Measurements from ENCODE around the gene RNF167.
"Not testable (repeated sequence)": the region's sequence is repeated elsewhere in the genome, so short reads cannot be mapped to it uniquely, and the experiment has no call there.

The RNF167 gene

DNA sequence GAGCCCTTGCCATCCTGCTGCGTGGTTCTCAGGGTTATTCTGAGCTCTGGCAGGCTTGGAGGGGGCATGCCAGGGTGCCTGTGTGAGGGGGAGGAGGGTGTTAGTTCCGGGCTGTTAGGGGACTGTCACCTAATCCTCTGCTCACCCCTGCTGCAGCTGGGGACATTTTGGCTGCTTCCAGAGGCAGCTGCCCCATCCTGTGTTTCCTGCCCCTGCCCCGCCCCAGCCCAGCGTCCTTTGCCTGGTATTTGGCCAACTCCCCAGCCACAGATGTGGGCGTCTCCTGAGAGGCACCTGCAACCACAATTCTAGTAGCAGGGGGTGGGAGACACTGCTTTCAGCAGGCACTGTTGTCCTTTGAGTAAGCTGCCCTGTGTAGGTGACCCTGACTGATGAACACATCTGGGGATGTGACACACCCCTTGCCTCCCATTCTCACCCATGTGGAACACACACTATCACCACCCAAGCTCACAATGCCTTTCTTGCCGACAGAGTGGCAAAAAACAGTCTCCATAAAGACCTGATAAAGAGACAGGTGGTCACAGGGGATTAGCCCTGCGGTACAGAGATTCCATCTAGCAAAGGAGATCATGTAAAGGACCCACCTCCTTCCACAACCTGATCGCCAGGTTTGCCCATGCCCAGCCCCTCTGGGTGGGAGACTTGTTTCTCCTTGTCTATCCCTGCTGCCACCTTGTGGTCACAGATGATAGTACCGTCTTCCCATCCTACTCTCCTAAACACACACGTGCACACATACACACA lies 36.8 kb upstream of the RNF167 start, which contains the start of gene CHRNE:
CHRNE (minus strand) TSS at position 48 of the 768 bp plus-strand sequence; CDS start at position 13, 35 bp downstream.
- DNase-seq: peak; percentile 99

DNA sequence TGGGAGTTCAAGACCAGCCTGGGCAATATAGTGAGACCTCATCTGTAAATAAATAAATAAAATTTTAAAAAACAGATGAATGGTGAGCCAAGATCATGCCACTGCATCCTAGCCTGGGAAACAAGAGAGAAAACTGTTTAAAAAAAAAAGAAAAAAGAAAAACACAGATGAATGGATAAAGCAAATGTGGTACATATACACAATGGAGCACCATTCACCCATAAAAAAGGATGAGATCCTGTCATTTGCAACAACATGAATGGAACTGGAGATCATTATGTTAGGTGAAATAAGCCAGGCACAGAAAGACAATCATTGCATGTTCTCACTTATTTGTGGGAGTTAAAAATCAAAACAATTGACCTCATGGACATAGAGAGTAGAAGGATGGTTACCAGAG lies 33.4 kb upstream of the RNF167 start:
- not testable (repeated sequence) for DNase-seq

GRCh38 chr17:4908301-4908700 lies 31.8 kb upstream of the RNF167 start:
- no peak for DNase-seq

GRCh38 chr17:4908711-4909496 lies 31.2 kb upstream of the RNF167 start:
- peak; percentile 94 for DNase-seq

GRCh38 chr17:4913994-4914393 lies 26.1 kb upstream of the RNF167 start:
- DNase-seq: peak; percentile 39

- not testable (repeated sequence) for DNase-seq
These were observed 25.5 kb upstream of the RNF167 start for GRCh38 chr17:4914551-4914950.

DNA sequence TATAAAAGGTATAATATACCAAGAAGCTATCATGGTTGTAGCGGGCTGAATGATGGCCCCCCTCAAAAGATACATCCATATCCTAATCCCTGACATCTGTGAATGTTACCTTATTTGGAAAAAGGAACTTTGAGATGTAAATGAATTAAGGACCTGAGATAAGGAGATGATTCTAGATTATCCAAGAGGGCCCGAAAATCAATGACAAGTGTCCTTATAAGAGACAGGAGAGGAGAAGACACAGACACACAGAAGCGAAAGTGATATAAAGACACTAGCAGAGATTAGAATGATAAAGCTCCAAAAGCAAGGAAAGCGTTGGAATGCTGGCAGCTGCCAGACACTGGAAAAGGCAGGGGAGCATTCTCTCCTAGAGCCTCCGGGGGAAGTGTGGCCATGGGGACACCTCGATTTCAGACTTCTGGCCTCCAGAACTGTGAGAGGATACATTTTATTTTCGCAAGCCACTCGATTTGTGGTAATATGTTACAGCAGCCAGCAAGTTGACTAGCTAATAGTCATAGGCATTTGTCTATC lies 20.5 kb upstream of the RNF167 start:
- DNase-seq: peak; percentile 74

- DNase-seq: peak; percentile 46
These were observed 19.6 kb upstream of the RNF167 start for GRCh38 chr17:4920351-4921048.

DNA sequence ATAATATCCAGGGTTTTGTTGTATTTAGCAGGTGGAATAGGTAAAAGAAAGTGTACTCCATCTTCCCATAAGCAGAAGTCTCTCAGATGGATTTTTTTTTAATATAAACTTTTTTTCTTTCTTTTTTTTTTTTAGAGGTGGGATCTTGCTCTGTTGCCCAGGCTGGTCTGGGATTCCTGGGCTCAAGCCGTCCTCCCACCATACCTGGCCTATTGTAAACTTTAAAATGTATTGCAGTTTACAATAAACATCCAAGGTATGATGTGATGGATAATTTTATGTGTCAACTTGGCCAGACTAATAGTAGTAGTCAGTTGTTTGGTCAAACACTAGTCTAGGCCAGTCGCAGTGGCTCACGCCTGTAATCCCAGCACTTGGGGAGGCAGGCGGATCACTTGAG lies 18.7 kb upstream of the RNF167 start:
- no peak for DNase-seq

GRCh38 chr17:4926577-4927335 lies 13.3 kb upstream of the RNF167 start:
- DNase-seq: not testable (repeated sequence)

- no peak for DNase-seq
These were observed 11.2 kb upstream of the RNF167 start for GRCh38 chr17:4928881-4929280.

GRCh38 chr17:4931963-4932362 lies 8.1 kb upstream of the RNF167 start, which contains the start of gene GP1BA:
Gene GP1BA (plus strand): TSS chr17:4932277. CDS start chr17:4932605, 328 bp downstream.
- DNase-seq: no peak

DNA sequence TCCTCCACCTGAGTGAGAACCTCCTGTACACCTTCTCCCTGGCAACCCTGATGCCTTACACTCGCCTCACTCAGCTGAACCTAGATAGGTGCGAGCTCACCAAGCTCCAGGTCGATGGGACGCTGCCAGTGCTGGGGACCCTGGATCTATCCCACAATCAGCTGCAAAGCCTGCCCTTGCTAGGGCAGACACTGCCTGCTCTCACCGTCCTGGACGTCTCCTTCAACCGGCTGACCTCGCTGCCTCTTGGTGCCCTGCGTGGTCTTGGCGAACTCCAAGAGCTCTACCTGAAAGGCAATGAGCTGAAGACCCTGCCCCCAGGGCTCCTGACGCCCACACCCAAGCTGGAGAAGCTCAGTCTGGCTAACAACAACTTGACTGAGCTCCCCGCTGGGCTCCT lies 7.3 kb upstream of the RNF167 start:
- DNase-seq: no peak

DNA sequence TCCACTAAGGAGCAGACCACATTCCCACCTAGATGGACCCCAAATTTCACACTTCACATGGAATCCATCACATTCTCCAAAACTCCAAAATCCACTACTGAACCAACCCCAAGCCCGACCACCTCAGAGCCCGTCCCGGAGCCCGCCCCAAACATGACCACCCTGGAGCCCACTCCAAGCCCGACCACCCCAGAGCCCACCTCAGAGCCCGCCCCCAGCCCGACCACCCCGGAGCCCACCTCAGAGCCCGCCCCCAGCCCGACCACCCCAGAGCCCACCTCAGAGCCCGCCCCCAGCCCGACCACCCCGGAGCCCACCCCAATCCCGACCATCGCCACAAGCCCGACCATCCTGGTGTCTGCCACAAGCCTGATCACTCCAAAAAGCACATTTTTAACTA lies 6.4 kb upstream of the RNF167 start:
- DNase-seq: no peak

DNA sequence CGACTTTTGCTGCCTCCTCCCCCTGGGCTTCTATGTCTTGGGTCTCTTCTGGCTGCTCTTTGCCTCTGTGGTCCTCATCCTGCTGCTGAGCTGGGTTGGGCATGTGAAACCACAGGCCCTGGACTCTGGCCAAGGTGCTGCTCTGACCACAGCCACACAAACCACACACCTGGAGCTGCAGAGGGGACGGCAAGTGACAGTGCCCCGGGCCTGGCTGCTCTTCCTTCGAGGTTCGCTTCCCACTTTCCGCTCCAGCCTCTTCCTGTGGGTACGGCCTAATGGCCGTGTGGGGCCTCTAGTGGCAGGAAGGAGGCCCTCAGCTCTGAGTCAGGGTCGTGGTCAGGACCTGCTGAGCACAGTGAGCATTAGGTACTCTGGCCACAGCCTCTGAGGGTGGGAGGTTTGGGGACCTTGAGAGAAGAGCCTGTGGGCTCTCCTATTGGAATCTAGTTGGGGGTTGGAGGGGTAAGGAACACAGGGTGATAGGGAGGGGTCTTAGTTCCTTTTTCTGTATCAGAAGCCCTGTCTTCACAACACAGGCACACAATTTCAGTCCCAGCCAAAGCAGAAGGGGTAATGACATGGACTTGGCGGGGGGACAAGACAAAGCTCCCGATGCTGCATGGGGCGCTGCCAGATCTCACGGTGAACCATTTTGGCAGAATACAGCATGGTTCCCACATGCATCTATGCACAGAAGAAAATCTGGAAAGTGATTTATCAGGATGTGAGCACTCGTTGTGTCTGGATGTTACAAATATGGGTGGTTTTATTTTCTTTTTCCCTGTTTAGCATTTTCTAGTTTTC lies 5.7 kb upstream of the RNF167 start:
- peak; percentile 51 for DNase-seq

DNA sequence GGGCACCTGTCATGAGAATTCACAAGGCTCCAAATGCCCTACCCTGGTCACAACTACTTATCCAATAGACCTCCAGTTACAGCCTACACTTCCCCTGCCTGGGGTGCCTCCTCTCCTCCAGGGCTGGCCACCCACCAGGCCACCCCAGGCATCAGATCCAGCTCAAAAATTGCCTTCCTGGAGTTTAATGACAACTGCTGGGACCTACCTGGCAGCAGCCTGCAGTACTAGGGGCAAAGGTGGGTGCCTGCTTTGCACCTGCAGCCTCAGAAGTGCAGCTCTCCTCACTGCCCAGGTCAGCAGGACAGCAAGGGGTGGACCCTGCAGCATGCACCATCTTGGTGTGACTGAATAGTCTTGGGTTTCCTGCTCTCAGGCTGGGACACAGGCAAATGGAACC lies 4.4 kb upstream of the RNF167 start:
- DNase-seq: no peak

DNA sequence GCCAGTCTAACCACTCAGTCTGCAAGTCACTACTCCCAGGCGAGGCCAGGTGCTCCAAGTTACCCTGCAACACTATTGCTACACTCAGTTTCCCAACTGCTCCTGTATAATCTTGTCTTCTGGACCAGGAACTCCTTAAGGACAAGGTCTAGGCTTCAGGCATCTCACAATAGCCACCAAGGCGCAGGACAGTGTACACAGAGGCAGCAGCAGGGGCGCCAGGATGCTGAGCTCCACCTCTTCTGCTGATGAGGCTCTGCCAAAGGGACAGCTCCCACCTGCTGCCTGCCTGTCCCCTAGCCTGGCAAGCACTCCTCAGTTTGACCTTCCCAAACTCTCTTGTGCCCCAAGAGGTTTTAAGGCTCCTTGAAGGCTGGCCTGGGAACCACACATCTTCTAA lies 3.6 kb upstream of the RNF167 start:
- no peak for DNase-seq

- no peak for DNase-seq
These were observed 2.5 kb upstream of the RNF167 start for GRCh38 chr17:4937553-4937952.

GRCh38 chr17:4938069-4938491 lies 2.0 kb upstream of the RNF167 start:
- DNase-seq: no peak

- peak; percentile 59 for DNase-seq
These were observed 1.2 kb upstream of the RNF167 start for GRCh38 chr17:4938688-4939545.

DNA sequence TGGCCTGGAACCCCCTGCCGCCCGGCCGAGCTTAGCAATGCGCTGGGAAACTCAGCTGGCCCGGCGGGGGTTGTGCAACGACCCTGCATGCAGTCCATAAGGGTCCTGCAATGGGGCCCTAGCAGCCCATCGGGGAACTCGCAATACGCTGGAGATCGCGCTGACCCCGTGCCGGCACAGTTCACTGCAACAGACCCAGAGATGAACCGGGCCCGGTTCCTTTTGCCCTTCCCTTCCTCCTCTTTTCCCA lies 597 bp upstream of the RNF167 start:
- DNase-seq: peak; percentile 63

Measured in NCI-H82 (cell line).